B cell (primary cell): ENCODE measurements around the gene TEAD3.

Experiments used
- CTCF ChIP-seq: fragments of 200-600 bp; IDR thresholded peaks from one replicate; pipeline ENCODE4 v1.8.0; 2022; ENCODE audit warnings: antibody characterized with exemption, mild to moderate bottlenecking
- EZH2 ChIP-seq: IDR thresholded peaks from 2 replicates; pipeline ENCODE4 v1.6.1; 2012; ENCODE audit warnings: borderline replicate concordance, low read depth, mild to moderate bottlenecking, moderate library complexity, low read length; ENCODE audit not compliant: insufficient read depth, poor library complexity, severe bottlenecking

DNA sequence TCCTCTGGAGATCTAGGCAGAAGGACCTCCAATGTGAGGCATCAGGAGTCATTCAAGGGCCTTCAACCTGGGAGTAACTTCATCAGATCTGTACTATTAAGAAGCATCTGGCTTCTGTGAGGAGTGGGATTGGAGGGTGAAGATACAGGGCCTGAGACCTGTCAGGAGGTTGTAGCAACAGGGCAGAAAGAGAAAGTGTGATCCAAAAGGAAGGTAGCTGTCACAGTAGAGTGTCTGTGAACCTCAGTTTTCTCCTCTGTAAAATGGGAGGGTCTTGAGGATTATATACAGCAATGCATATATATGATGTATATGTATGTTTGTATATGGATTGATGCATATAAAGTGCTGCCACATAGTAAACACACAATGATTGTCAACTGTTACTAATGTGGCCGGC is 31.2 kb downstream of the TEAD3 start:
- TF ChIP-seq CTCF (no peak), EZH2 (no peak)
